22Rv1 (cell line): ENCODE measurements around the gene THSD4.

Experiments
- CTCF ChIP-seq: fragments of 450-650 bp; IDR thresholded peaks from 2 replicates; pipeline ENCODE4 v1.5.1; 2017; ENCODE audit warnings: mild to moderate bottlenecking
- ZFX ChIP-seq: fragments of 450-650 bp; IDR thresholded peaks from 2 replicates; pipeline ENCODE4 v1.6.1; 2017; ENCODE audit warnings: antibody characterized with exemption, borderline replicate concordance

- no peak for TF ChIP-seq ZFX
- TF ChIP-seq CTCF = no peak
Observed at GRCh38 chr15:71088155-71088554, 27.1 kb upstream of the THSD4 start.
